NCI-H1105 treated with DMSO at 0.1 percent for 48 hours (cell line): Measurements from ENCODE around the gene NELFA.
A peak's percentile ranks its signal among the peaks of the same experiment; 100 is the strongest.

Experiments
- DNase-seq: peaks from one replicate; lab custom pipeline; 2025; lab: John Stamatoyannopoulos, UW

The NELFA gene

DNA sequence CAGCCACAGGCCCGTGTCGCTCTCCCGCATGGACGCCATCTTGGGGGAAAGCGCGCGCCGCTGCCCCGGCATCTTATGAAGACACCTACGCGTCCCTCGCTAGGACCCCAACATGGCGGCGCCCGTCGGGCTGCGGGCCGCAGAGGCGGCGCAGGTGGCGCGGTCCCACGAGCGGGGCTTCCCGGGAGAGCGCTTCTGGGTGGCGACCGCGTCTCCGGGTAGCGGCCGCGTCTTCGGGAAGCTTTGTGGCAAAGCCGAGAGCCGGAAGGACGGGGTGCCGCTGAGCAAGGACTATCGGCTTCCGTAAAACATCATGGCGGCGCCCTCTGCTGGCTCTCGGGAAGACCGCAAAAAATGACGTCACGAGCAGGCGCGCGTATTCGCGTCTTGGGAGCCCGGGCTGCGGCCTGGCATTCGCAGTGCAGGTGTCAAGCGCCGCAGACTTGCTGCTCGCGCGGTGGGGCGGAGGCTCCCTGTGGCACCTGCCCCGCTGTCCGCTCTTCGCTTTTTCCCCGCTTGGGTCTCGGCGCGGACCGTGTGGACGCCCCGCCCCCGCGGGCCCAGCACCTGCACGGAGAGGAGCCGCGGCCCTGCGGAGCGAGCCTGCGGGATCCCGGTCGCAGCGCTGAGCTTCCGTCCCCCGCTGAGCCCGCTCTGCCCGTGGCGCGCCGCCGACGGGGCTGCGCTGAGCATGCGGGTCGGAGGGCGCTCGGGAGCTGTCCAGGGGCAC, at the start of gene NELFA:
Gene NELFA, minus strand, starts transcription at position 54 of the 730 bp plus-strand sequence. Its CDS starts 15 bp downstream, at position 39.
- DNase-seq: peak; percentile 85

GRCh38 chr4:2057382-2058065, 48.8 kb upstream of the NELFA start:
- DNase-seq: no peak

GRCh38 chr4:2054217-2054616, 45.4 kb upstream of the NELFA start:
- no peak for DNase-seq

- no peak for DNase-seq
These were observed 42.3 kb upstream of the NELFA start for GRCh38 chr4:2051086-2051485.

- DNase-seq: no peak
These were observed 41.0 kb upstream of the NELFA start for GRCh38 chr4:2049811-2050210.

GRCh38 chr4:2049381-2049780, 40.6 kb upstream of the NELFA start:
- no peak for DNase-seq

DNA sequence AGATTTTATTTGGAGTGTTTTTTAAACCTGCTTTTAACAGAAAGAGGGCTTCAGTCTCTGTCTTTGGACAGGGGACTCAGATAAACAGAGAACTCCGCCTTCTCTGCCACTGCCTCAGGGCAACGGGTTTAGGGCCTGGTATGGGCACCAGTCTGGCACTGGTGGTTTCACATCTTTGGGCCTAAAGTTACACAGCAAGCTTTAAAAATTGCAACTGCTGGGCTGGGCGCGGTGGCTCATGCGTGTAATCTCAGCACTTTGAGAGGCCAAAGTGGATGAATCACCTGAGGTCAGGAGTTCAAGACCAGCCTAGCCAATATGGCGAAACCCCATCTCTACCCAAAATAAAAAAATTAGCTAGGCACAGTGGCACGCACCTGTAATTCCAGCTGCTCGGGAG, 40.1 kb upstream of the NELFA start:
- no peak for DNase-seq

DNA sequence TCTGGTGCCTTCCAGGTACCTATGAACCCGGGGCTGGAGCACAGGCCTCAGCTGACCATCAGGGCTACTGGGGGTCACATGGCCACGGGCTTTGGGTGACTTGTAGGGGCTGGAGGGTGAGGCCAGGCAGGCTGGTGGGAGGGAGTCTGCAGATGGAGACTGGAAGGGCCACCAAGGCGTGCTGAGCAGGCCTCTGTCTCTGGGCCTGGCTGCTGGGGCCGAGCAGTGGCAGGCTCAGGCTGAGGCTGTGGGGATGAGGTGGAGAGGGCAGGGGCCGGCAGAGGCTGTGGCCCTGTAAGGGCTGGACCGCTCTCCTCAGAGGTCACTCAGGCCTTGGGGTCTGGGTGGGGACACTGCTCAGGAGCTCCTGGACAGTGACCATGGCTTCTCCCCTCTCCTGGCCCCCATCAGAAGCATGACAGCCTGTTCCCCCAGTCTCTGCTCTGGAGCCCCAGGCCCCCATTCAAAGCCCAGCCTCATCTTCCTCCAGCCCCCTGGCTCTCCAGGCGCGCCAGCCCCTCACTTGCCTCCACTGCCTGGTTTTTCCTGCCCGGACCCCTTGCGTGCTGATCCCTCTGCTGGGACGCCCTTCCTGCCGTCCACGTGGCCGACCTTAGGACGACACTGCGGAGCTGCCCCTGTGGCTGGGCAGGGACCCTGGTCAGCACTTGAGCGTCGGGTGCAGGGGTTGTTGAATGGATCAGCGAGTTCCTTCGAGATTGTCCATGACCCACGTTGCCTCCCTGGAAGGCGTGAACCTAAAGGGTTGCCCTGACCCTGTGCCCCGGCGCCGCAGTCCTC, 39.2 kb upstream of the NELFA start:
- no peak for DNase-seq

DNA sequence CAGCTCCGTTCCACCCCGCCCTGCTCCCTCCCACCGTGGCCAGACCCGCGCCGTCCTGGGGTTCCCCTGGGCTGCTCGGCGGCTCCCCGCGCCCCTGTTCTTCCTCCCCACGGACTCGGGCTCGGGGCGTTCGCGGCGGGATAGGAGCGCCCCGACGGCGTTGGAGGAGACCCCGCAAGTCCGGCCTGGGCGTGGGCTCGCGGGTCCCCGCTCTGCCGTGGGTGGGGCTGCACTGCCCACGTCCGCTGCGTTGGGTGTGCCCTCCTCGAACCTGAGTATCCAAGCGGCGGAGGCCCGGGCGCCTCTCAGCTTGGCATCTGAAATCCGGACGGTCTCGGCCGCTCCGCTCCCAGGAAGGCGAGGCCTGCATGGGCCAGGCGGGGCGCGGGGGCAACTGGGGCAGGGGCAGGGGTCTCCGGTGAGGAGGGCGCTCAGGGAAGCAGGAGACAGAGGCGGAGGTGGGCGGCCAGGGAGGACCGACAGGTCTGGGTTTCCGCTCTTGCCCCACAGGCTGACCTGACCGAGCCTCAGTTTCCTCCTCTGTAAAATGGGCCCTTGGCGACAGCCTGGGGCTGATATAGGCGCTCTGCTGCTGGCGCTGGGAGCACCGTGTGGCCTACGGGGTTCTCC, 38.4 kb upstream of the NELFA start:
- DNase-seq: no peak

- no peak for DNase-seq
These were observed 37.5 kb upstream of the NELFA start for GRCh38 chr4:2046031-2046961.

DNA sequence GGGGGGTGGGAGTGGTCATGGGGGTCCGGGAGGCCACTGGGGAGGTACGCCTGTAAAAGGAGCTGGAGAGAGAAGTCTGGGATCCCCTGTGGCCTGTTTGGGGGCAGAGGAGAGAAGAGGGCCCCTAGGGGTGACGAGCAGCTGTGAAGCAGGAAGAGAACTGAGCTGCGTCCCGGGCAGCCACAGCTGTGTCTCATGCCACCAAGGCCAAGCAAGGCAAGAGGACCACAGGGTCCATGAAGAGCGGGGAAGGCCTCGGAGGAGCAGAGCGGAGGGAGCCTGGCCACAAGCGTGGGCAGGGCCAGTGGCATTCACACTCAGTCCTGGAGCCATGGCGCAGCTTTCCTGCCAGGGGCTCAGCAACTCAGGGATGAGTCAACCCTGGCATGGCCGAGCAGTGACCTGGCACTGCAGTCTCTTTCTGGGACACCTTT, 36.8 kb upstream of the NELFA start:
- DNase-seq: no peak

DNA sequence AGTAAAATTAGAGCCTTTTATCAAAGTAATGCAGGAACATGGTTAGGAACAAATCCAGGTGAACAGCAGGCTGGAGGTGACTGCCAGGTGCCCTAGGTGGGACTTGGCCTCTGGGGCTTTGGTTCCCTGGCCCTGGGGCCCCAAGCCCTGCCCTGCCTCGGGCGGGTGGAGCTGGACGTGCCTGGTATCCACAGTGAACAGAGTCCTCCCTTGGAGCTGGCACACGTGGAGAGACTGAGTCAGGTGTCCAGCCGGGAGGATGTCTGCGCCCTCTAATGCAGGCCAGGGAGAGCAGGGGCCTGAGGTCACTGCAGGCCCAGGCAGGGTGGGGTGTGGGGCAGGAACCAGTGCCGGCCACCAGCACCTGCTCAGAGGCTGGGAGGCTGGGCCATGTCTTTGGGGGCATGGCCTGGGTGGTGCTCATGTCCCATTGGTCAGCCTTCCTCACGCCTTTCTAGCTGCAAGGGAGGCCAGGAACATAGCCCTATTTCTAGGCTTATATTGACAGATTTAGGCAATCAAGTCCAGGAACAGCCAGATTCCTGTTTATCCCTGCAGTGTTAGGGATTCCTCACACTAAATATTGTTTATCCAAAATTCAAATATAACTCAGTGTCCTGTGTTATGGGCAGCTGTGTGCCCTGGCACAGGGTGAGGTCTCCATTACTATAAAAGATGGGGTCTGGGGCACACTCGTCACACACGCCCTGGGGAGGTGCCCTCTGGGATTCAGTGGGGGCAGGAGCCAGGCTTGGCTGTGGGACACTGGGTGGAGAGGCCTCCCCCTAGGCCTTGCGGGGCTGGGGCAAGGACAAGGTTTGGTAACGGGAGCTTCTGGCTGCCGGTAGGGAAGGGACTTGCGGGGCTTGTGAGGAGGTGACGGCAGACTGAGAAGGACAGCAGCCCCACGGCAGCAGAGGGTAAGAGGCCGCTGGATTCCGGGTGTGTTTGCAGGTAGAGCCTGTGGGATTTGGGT, 36.1 kb upstream of the NELFA start:
- no peak for DNase-seq

- no peak for DNase-seq
These were observed 35.3 kb upstream of the NELFA start for GRCh38 chr4:2044119-2044485.

GRCh38 chr4:2043396-2044118, 34.8 kb upstream of the NELFA start:
- DNase-seq: no peak

DNA sequence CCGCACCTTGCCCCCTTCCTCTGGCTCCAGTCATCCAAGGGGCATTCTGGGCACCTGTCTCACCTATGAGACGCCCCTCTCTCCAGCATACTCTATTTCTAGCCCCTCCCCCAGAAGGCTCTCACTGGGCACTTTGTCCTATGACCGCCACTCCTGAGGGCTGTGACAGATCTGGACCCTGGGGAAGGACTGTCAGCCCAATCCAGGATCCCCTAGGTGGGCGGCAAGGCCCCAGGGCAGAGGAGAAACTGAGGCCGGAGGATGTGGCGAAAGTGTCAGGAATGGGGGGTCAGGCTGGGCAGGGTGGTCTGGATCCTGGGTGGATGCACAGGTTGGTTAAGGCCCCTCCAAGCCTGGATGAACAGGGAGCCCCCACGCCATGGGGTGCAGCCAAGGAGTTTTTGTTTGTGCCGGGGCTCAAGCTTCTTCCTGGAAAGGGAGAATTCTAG, 34.2 kb upstream of the NELFA start:
- DNase-seq: no peak

DNA sequence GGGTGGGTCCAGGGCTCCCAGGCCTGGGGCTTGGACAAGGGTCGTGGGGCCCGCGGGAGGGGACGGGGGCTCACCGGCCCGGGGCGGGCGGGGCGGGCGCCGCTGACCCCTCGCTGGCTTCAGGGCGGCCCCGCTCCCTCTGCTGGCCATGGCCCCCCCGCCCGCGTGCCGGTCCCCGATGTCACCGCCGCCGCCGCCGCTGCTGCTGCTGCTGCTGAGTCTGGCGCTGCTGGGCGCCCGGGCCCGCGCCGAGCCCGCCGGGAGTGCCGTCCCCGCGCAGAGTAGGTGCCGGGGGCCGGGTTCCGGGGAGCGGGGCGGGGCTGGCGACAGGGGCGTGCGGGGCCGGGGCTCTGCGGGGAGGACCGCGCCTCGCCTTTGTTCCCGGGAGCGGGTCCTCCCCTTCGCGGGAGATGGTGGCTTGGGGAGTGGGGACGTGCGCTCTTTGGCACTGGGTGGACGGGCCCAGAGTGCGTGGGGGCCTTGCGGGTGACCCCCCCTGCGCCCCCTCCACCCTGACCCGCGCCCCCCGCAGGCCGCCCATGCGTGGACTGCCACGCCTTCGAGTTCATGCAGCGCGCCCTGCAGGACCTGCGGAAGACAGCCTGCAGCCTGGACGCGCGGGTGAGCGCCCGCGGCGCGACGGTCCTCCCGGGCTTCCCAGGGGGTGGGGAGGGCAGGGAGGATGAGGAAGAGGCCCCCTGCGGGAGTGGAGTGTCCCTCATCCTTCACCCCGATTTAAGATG, 33.6 kb upstream of the NELFA start:
- no peak for DNase-seq

- peak; percentile 46 for DNase-seq
These were observed 32.7 kb upstream of the NELFA start for GRCh38 chr4:2041239-2042130.
